ENCODE results near the gene FOXJ3. TPM values are rescaled to one million over a fixed set of nuclear protein-coding genes. Genes with fewer than 3 reads are reported as not detected.

FOXJ3 gene
- total RNA-seq, 1 experiment from 2014 or later, result 51.1 TPM

DNA sequence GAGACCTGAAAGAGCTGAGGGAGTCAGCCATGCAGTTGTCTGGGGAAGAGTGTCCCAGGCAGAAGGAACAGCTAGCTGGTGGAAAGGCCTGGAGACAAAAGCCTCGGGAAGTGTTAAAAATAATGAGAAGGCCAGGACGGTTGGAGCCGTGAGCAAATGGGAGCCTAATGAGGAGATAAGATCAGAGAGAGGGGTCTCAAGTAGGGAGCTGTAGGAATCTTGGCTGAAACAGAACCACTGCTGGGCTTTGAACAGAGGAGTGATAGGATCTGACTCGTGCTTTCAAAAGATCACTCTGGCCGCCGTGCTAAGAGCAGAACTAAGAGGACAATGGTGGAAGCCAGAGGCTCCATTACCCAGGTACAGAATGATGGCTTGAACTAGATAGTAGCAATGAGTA lies 1.9 kb upstream of the FOXJ3 start:
- H2AFZ ChIP-seq (ENCODE audit: low read depth, low read length, poor library complexity, severe bottlenecking), result no peak overlapping the region
- ATAC-seq (no peak), DNase-seq (ENCODE audit: low read depth, low spot score) (no peak)
- no peaks in the 10 kb centered on the region for H3K36me3 ChIP-seq (ENCODE audit: control insufficient read depth in 1 of 2, insufficient read depth in 2 of 2, low read length in 2 of 2)
- H3K9ac ChIP-seq (ENCODE audit: low read length), result no peak overlapping the region
- no peak overlapping the region for H3K4me2 ChIP-seq (ENCODE audit: low read length)
- peaks cover 12% of the 10 kb centered on the region for H4K20me1 ChIP-seq (ENCODE audit: insufficient read depth)
- intact Hi-C loops (cut with micrococcal nuclease), result loop anchor here (5.0 kb wide), 1 partner anchor 120 kb away; the partner anchor contains the start of genes PPCS and ZMYND12
- no peak overlapping the region for H3K4me3 ChIP-seq (replicated peaks in 1 of 2; ENCODE audit: low read depth in 1 of 2, low read length in 2 of 2)
- TF ChIP-seq SIN3A (IDR thresholded peaks at IDR 0.05; ENCODE audit: low read depth), result no peak
- TF ChIP-seq ZFX (IDR thresholded peaks at IDR 0.05), result no peak
- TF ChIP-seq, protein P1, sequence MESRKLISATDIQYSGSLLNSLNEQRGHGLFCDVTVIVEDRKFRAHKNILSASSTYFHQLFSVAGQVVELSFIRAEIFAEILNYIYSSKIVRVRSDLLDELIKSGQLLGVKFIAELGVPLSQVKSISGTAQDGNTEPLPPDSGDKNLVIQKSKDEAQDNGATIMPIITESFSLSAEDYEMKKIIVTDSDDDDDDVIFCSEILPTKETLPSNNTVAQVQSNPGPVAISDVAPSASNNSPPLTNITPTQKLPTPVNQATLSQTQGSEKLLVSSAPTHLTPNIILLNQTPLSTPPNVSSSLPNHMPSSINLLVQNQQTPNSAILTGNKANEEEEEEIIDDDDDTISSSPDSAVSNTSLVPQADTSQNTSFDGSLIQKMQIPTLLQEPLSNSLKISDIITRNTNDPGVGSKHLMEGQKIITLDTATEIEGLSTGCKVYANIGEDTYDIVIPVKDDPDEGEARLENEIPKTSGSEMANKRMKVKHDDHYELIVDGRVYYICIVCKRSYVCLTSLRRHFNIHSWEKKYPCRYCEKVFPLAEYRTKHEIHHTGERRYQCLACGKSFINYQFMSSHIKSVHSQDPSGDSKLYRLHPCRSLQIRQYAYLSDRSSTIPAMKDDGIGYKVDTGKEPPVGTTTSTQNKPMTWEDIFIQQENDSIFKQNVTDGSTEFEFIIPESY (IDR thresholded peaks at IDR 0.05; ENCODE audit: extremely low read depth, insufficient replicate concordance, low read length), result no peak
- TF ChIP-seq FOSL1 (IDR thresholded peaks at IDR 0.05; ENCODE audit: low read depth), result no peak
- TF ChIP-seq, protein P2, sequence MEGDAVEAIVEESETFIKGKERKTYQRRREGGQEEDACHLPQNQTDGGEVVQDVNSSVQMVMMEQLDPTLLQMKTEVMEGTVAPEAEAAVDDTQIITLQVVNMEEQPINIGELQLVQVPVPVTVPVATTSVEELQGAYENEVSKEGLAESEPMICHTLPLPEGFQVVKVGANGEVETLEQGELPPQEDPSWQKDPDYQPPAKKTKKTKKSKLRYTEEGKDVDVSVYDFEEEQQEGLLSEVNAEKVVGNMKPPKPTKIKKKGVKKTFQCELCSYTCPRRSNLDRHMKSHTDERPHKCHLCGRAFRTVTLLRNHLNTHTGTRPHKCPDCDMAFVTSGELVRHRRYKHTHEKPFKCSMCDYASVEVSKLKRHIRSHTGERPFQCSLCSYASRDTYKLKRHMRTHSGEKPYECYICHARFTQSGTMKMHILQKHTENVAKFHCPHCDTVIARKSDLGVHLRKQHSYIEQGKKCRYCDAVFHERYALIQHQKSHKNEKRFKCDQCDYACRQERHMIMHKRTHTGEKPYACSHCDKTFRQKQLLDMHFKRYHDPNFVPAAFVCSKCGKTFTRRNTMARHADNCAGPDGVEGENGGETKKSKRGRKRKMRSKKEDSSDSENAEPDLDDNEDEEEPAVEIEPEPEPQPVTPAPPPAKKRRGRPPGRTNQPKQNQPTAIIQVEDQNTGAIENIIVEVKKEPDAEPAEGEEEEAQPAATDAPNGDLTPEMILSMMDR (IDR thresholded peaks at IDR 0.05 in 2 of 3, conservative IDR thresholded peaks at IDR 0.05 in 1 of 3; ENCODE audit: borderline replicate concordance in 1 of 3, insufficient read depth in 1 of 3, low read depth in 2 of 3, low read length in 2 of 3), result no peak
- TF ChIP-seq TCF7L2 (IDR thresholded peaks at IDR 0.05; ENCODE audit: borderline replicate concordance, extremely low read depth, insufficient read depth, insufficient read length), result no peak
- TF ChIP-seq, protein P3, sequence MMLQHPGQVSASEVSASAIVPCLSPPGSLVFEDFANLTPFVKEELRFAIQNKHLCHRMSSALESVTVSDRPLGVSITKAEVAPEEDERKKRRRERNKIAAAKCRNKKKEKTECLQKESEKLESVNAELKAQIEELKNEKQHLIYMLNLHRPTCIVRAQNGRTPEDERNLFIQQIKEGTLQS (IDR thresholded peaks at IDR 0.05), result no peak
- TF ChIP-seq POLR2AphosphoS5 (IDR thresholded peaks at IDR 0.05; ENCODE audit: low read depth, low read length), result no peak
- no peak for TF ChIP-seq JUND (IDR thresholded peaks at IDR 0.05)
- TF ChIP-seq EZH2 (IDR thresholded peaks at IDR 0.05), result no peak
- no peak for TF ChIP-seq ELF1 (IDR thresholded peaks at IDR 0.05; ENCODE audit: borderline replicate concordance, low read depth)
- H3K27me3 ChIP-seq (ENCODE audit: insufficient read depth, low read length), result no peaks in the 10 kb centered on the region
- RAD21 ChIA-PET (ENCODE audit: low non-redundant PET in 1 of 2, low total read pairs in 2 of 2, uncharacterized antibody in 2 of 2, unreplicated experiment in 2 of 2), result no interaction called here
- peaks cover 0 to 19% of the 10 kb centered on the region in 2 experiments; a peak in 3 of 4 replicates for H3K4me1 ChIP-seq (ENCODE audit: control insufficient read depth in 1 of 2, insufficient read depth in 2 of 2, low read length in 2 of 2)
- H3K9me2 ChIP-seq (ENCODE audit: insufficient read depth), result no peaks in the 10 kb centered on the region
- BruUV-seq (replicated peaks), result no TSS peak
- POLR2A ChIA-PET, result no interaction called here
- CTCF ChIA-PET, result no interaction called here
- H3K27ac ChIP-seq (ENCODE audit: low read depth, low read length), result no peak overlapping the region
- no peaks in the 10 kb centered on the region for H3K9me3 ChIP-seq (ENCODE audit: control insufficient read depth in 1 of 2, insufficient read depth in 1 of 2, low read depth in 1 of 2, low read length in 2 of 2)
- peaks cover 35% of the 10 kb centered on the region for H3K79me2 ChIP-seq (ENCODE audit: insufficient read depth, low read length)
